ENCODE data around the gene SNHG17.

The SNHG17 gene

DNA sequence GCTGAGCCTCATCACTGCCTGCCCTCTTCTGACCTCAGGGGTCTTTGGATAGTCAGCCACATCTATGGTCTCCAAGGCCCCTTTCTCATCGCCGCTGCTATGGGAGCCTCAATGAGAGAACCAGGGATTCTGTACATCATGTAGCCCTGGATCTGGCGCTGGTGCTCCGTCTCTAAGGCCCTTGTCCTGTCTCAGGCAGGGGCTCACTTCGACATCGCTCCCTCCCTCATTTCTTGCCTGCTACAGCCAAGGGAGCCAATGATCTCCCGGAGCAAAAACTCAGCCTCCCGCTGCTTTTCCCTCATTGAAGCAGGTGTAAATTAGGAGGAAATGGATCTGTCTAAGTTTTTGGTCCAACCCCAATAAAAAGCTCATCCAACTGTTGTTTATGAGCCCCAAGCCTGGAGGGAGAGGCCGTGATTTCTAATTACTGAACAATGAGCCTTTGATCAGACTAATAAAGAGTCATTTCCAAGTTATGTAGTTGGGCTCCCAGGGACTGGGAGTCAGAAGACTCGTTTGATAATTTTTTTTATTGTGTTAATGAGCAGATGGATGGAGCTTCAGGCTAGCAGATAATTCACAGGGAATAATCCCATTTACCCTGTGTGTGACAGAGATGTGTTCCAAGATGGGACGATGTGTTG is 58.0 kb downstream of the SNHG17 start:
- DNase-seq: peak in 6 of 56 donors; percentile 4 to 16 (median 8)

DNA sequence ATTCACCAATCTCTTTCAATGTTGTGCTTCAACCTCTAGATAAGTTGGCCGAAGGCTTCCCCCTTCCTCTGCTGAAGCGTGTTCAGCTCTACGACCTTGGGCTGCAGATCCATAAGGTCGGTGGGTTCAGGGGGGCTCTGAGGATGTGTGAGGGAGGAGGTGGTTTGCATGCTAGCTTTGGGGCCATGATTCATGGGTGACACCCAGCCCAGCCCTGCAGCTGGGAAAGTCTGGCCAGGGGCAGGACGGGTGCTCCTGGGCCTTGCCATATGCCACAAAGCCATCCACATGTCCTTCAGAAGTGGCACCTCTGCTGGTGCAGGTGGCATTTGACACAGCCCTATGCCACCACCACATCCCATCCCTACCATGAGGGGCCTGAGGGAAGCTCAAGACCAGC is 61.2 kb downstream of the SNHG17 start:
- no peak for DNase-seq

DNA sequence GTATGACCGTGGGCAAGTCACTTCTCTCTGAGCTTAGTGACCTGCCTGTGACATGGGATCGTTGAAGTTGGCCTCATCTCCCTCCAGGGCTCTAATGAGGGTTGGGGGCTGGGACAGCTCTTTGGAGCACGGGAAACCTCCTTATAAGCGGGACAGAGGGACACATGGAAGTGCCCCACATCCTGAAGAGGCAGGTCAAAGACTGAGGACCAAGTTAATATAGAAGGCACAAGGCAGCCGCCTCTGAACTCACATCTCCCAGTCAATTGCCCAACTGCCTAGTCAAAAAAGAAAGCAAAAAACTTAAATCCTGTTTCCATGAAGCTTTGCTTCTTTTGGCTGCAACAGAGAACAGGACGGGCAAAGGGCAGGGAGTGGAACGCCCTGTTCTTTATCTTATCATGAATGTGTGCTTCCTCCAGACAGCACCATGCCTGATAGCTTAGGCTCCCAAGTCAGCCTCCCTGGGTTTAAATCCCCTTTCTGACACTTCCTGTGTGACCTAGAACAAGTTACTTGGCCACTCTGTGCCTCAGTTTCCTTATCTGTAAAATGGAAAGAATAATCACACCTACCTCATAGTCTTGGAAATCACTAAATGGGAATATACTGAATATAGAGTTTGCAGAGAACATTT is 61.8 kb downstream of the SNHG17 start:
- no peak for DNase-seq

DNA sequence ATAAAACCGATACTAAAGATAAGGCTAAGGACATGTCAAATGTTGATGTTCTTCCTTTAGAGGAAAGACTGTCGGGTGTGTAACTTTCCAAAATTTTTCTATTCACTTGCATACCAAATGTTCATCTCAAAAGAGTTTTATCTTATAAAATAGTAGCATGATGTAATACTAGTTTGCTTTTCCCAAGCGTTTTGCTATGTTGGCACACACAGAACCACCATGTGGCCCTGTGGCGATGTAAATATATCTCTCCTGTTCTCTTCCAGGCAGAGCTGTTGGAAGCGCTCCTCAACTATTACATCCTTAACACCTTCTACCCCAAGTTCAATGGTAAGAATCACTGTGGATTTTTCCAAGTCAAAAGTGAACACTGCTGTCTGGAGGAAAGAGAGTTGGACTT is 62.3 kb downstream of the SNHG17 start:
- no peak for DNase-seq
